Brain microvascular endothelial cell (primary cell): ENCODE measurements around the gene DOCK4.
"Not testable (repeated sequence)": the region's sequence is repeated elsewhere in the genome, so short reads cannot be mapped to it uniquely, and the experiment has no call there.

Source experiments
- DNase-seq: peaks from one replicate; pipeline ENCODE4 v3.0.0-alpha.2; 2020
- H3K27ac ChIP-seq: fragments of 250-450 bp; sonication (Bioruptor Pico); 2 replicates; pipeline ENCODE4 v1.5.1; 2020; ENCODE audit warnings: mild to moderate bottlenecking, moderate library complexity
- H3K27me3 ChIP-seq: fragments of 250-450 bp; sonication (Bioruptor Pico); replicated peaks from 2 replicates; pipeline ENCODE4 v1.5.1; 2020; ENCODE audit warnings: mild to moderate bottlenecking
- H3K36me3 ChIP-seq: fragments of 250-450 bp; sonication (Bioruptor Pico); replicated peaks from 2 replicates; pipeline ENCODE4 v1.5.1; 2020; ENCODE audit warnings: mild to moderate bottlenecking
- H3K4me3 ChIP-seq: 2 replicates; pipeline ENCODE4 v1.5.1; 2011; ENCODE audit warnings: low read depth, mild to moderate bottlenecking, control low read depth, low read length, moderate library complexity
- in situ Hi-C: cut with HindIII; loops from 2 replicates; pipeline ENCODE4 v1.10.0; 2017; ENCODE audit warnings: low sequenced_read_pairs, low pct_ligation_motif_present
- TF ChIP-seq, protein P1 (sequence below): IDR thresholded peaks from 2 replicates; pipeline ENCODE4 v1.5.1; 2011; ENCODE audit warnings: low read depth, mild to moderate bottlenecking, moderate library complexity, low read length, control low read depth, inconsistent platforms; ENCODE audit errors: missing control alignments

DOCK4 gene

DNA sequence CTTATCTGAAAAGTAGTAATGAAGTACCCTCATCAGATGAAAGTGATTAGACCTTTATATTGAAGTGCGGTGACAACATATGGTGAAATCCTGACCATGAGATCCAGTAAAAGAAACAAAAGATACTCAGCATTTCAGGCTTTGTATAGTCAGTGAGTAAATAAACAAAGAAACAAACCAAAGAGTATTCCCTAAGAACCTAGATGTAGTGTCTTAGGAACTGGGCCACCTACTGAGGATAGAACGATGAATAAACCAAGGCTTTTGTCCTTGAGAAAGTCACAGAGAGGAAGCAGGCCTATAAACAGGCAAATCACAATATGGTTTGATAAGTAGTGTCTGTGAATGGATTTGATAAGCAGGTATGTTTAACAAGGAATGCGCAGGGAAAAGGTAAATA is 46.5 kb upstream of the DOCK4 start:
- in situ Hi-C loops, result no loop called here
- no peak for DNase-seq
- no peaks in the 10 kb centered on the region for H3K36me3 ChIP-seq
- H3K27ac ChIP-seq, result no peak overlapping the region
- TF ChIP-seq, protein P1, sequence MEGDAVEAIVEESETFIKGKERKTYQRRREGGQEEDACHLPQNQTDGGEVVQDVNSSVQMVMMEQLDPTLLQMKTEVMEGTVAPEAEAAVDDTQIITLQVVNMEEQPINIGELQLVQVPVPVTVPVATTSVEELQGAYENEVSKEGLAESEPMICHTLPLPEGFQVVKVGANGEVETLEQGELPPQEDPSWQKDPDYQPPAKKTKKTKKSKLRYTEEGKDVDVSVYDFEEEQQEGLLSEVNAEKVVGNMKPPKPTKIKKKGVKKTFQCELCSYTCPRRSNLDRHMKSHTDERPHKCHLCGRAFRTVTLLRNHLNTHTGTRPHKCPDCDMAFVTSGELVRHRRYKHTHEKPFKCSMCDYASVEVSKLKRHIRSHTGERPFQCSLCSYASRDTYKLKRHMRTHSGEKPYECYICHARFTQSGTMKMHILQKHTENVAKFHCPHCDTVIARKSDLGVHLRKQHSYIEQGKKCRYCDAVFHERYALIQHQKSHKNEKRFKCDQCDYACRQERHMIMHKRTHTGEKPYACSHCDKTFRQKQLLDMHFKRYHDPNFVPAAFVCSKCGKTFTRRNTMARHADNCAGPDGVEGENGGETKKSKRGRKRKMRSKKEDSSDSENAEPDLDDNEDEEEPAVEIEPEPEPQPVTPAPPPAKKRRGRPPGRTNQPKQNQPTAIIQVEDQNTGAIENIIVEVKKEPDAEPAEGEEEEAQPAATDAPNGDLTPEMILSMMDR, result no peak
- no peaks in the 10 kb centered on the region for H3K27me3 ChIP-seq
- no peak overlapping the region for H3K4me3 ChIP-seq

DNA sequence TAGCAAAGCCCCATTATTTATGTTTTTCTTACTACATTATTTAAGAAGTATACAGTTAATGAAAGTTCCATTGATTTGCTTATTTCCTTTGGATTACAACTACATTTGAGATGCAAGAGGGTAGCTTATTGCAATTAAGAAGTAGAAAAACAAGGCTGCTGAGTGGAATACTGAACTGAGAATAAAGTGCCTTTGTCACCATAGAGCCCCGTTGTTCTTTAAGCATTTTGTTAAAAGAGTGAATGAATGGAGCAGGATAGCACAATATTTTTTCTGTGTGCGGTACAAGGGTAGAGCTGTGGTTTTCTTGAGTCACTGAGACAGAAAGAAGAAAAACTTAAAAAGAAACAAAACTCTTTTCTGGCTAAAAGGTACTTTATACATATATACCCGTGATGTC is 45.9 kb upstream of the DOCK4 start:
- H3K27me3 ChIP-seq, result no peaks in the 10 kb centered on the region
- TF ChIP-seq, protein P1, result no peak
- DNase-seq, result no peak
- H3K4me3 ChIP-seq, result no peak overlapping the region
- H3K36me3 ChIP-seq, result no peaks in the 10 kb centered on the region
- in situ Hi-C loops, result no loop called here
- H3K27ac ChIP-seq, result no peak overlapping the region

DNA sequence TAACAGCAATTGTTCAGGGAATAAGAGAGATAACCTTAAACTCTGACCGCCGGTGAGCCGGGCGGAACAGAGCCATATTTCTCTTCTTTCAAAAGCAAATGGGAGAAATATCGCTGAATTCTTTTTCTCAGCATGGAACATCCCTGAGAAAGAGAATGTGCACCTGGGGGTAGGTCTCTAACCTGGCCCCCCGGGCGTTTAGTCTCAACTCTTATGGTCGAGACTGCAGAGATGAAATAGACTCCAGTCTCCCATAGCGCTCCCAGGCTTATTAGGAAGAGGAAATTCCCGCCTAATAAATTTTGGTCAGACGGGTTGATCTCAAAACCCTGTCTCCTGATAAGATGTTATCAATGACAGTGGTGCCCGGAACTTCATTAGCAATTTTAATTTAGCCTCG is 43.8 kb upstream of the DOCK4 start:
- in situ Hi-C loops, H3K4me3 ChIP-seq, DNase-seq, H3K27me3 ChIP-seq, H3K36me3 ChIP-seq, H3K27ac ChIP-seq: not testable (repeated sequence)

DNA sequence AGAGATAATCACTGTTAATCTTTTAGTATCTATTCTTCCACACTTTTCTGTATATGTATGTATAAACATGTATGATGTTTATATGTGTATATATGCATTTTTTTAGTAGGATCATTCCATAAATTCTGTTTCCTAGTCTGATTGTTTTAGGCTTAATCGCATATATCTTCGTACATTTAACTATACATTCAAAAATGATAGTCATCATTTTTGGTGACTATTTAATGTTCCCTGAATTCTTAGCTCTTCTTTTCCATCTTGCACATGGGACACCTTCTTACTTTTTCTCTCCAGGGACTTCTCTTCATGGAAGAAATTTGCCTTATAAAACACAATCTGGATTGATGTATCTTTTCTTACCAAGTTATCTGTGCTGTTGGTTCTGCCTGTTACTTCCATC is 42.4 kb upstream of the DOCK4 start:
- Histone ChIP-seq H3K27me3 (no peaks in the 10 kb centered on the region), H3K36me3 (no peaks in the 10 kb centered on the region), H3K4me3 (no peak overlapping the region), H3K27ac (no peak overlapping the region)
- in situ Hi-C loops, result no loop called here
- no peak for DNase-seq
- TF ChIP-seq, protein P1, result no peak

DNA sequence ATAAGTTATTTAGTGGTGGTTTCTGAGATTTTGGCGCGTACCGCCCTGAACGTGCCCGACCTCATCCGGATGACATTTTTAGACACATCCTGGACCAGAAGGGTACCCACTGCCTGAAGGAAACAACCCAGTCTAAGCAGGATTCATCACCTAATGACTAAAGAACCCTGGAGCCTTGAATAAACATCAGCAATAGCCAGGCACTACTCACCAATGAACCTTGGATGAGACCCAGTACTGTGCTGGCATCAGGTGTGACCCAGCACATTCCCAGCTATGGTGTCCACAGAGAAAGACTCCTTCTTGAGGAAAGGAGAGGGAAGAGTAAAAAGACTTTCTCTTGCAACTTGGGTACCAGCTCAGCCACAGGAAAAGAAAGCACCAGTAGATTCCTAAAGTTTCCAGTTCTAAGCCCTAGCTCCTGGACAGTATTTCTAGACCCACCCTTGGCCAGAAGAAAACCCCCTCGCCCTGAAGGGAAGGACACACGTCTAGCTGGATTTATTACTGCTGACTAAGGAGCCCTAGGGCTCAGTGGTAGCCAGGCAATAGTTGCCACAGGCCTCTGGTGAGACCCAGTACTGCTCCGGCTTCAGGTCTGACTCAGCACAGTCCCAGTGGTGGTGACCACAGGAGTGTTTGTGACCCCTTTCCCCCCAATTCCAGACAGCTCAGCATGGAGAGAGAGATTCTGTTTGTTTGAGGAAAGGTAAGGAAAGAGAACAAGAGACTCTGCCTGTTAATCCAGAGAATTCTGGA is 32.8 kb upstream of the DOCK4 start:
- Histone ChIP-seq H3K4me3 (no peak overlapping the region), H3K27me3 (no peaks in the 10 kb centered on the region), H3K36me3 (no peaks in the 10 kb centered on the region), H3K27ac (no peak overlapping the region)
- in situ Hi-C loops, result no loop called here
- TF ChIP-seq, protein P1, result peak; percentile 31
- peak; percentile 56 for DNase-seq

DNA sequence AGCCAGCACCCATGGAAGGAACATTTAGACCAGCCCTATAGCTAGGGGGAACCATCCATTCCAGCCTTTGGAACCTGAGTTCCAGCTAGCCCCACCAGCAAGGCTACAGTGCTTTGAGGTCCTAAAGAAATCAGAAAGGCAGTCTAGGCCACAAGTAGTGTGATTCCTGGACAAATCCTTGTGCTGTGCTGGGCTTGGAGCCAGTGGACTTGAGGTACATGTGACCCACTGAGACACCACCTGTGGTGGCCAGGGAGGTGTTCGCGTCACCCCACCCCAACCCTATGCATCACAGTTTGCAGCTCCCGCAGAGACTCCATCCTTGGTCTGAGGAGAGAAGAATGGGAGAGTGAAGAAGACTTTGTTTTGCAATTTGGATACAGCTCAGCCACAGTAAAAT is 32.1 kb upstream of the DOCK4 start:
- no peak for DNase-seq
- no peak overlapping the region for H3K27ac ChIP-seq
- in situ Hi-C loops, result no loop called here
- H3K36me3 ChIP-seq, result no peaks in the 10 kb centered on the region
- no peak overlapping the region for H3K4me3 ChIP-seq
- no peaks in the 10 kb centered on the region for H3K27me3 ChIP-seq
- TF ChIP-seq, protein P1, result no peak
